ENCODE measurements around the gene DOCK1. TPM values are rescaled to one million over a fixed set of nuclear protein-coding genes. Genes with fewer than 3 reads are reported as not detected.

DOCK1 gene
- total RNA-seq, 2 donors from 2014 or later: 46.4 to 49.0 TPM

GRCh38 chr10:127073666-127074065 is 168.4 kb downstream of the DOCK1 start:
- intact Hi-C loops (cut with DNase I): no loop called here
- no peak for DNase-seq
- no peak for TF ChIP-seq CTCF (IDR thresholded peaks at IDR 0.05)
- Histone ChIP-seq H3K27ac (no peak overlapping the region), H3K9me3 (no peaks in the 10 kb centered on the region), H3K4me1 (no peaks in the 10 kb centered on the region), H3K36me3 (peaks cover 5% of the 10 kb centered on the region), H3K27me3 (no peaks in the 10 kb centered on the region), H3K4me3 (no peak overlapping the region), H3K9ac (ENCODE audit: low read depth in 2 of 2, low read length in 2 of 2) (no peak overlapping the region)

- DNase-seq: no peak
Observed at GRCh38 chr10:127079392-127079791, 174.2 kb downstream of the DOCK1 start.

GRCh38 chr10:127080317-127080716 is 175.1 kb downstream of the DOCK1 start:
- DNase-seq: no peak
- no peak overlapping the region for H3K4me3 ChIP-seq
- no peaks in the 10 kb centered on the region for H3K27me3 ChIP-seq
- no peak overlapping the region for H3K27ac ChIP-seq
- no peaks in the 10 kb centered on the region for H3K9me3 ChIP-seq
- intact Hi-C loops (cut with DNase I): no loop called here
- H3K36me3 ChIP-seq: no peaks in the 10 kb centered on the region
- H3K9ac ChIP-seq (ENCODE audit: low read depth in 2 of 2, low read length in 2 of 2): no peak overlapping the region
- no peak for TF ChIP-seq CTCF (IDR thresholded peaks at IDR 0.05)
- H3K4me1 ChIP-seq: no peaks in the 10 kb centered on the region

More at GRCh38 chr10:127079392-127079791, 174.2 kb downstream of the DOCK1 start:
- no peak overlapping the region for H3K4me3 ChIP-seq
- TF ChIP-seq CTCF (IDR thresholded peaks at IDR 0.05): no peak
- H3K27ac ChIP-seq: no peak overlapping the region
- no peaks in the 10 kb centered on the region for H3K4me1 ChIP-seq
- no peak overlapping the region for H3K9ac ChIP-seq (ENCODE audit: low read depth in 2 of 2, low read length in 2 of 2)
- H3K36me3 ChIP-seq: no peaks in the 10 kb centered on the region
- no peaks in the 10 kb centered on the region for H3K27me3 ChIP-seq
- H3K9me3 ChIP-seq: no peaks in the 10 kb centered on the region
- intact Hi-C loops (cut with DNase I): no loop called here

- TF ChIP-seq CTCF (IDR thresholded peaks at IDR 0.05): no peak
- Histone ChIP-seq H3K4me1 (no peaks in the 10 kb centered on the region), H3K9ac (ENCODE audit: low read depth in 2 of 2, low read length in 2 of 2) (no peak overlapping the region), H3K36me3 (no peaks in the 10 kb centered on the region), H3K4me3 (no peak overlapping the region), H3K9me3 (no peaks in the 10 kb centered on the region), H3K27me3 (no peaks in the 10 kb centered on the region), H3K27ac (no peak overlapping the region)
- intact Hi-C loops (cut with DNase I): no loop called here
- DNase-seq: no peak
Observed at GRCh38 chr10:127081851-127082345, 176.7 kb downstream of the DOCK1 start.

- no peak for DNase-seq
- Histone ChIP-seq H3K9me3 (no peaks in the 10 kb centered on the region), H3K9ac (ENCODE audit: low read depth in 2 of 2, low read length in 2 of 2) (no peak overlapping the region), H3K36me3 (no peaks in the 10 kb centered on the region), H3K4me1 (no peaks in the 10 kb centered on the region), H3K4me3 (no peak overlapping the region), H3K27me3 (no peaks in the 10 kb centered on the region), H3K27ac (no peak overlapping the region)
- intact Hi-C loops (cut with DNase I): no loop called here
- no peak for TF ChIP-seq CTCF (IDR thresholded peaks at IDR 0.05)
Observed at GRCh38 chr10:127082651-127083050, 177.4 kb downstream of the DOCK1 start.

Measured in colonic mucosa (tissue), 4 donors.